IPS-18c (cell line): ENCODE measurements around the gene ARFGEF2.
"Not testable (repeated sequence)": the region's sequence is repeated elsewhere in the genome, so short reads cannot be mapped to it uniquely, and the experiment has no call there.

Source experiments
- H3K4me3 ChIP-seq: 2 replicates; pipeline ENCODE4 v1.7.0; 2013; ENCODE audit warnings: low read depth, mild to moderate bottlenecking, low read length, moderate library complexity; ENCODE audit not compliant: insufficient read depth
- H3K9me3 ChIP-seq: one replicate; pipeline ENCODE4 v1.6.1; 2013; ENCODE audit warnings: mild to moderate bottlenecking, low read length, moderate library complexity; ENCODE audit not compliant: control insufficient read depth, insufficient read depth

The ARFGEF2 gene

GRCh38 chr20:48962421-48962820 is 40.9 kb downstream of the ARFGEF2 start:
- Histone ChIP-seq H3K9me3 (no peaks in the 10 kb centered on the region), H3K4me3 (no peak overlapping the region)

- H3K9me3 ChIP-seq, result no peaks in the 10 kb centered on the region
- H3K4me3 ChIP-seq, result no peak overlapping the region
Measured at GRCh38 chr20:48962976-48963771, 41.7 kb downstream of the ARFGEF2 start.

GRCh38 chr20:48965189-48965910 is 43.8 kb downstream of the ARFGEF2 start:
- Histone ChIP-seq H3K9me3 (no peaks in the 10 kb centered on the region), H3K4me3 (no peak overlapping the region)

DNA sequence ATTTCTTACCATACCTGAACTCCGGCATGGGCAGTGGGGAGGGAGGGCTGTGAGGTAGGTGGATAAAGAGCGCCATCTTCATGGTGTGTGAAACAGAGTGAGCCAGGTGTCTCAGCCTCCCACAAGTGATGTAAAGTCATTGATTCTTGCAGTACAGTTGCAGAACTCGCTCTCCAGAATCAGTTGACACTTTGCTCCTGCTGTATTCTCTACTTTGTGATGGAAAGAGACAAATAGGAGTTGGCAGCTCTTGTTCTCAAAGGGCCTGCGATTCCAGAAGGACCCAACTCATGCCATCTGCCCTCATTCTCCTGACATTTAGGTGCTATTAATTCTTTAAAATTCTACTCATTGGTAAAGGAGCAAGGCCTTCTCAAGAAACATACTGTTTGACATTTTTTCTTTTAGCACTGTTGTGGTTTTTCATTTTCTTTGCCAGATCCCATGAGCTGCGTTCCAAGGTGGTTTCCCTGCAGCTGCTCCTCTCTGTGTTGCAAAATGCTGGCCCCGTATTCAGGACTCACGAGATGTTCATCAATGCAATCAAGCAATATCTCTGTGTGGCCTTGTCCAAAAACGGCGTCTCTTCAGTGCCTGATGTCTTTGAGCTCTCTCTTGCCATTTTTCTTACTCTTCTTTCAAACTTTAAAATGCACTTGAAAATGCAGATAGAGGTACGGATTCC is 49.3 kb downstream of the ARFGEF2 start:
- Histone ChIP-seq H3K9me3 (no peaks in the 10 kb centered on the region), H3K4me3 (no peak overlapping the region)

DNA sequence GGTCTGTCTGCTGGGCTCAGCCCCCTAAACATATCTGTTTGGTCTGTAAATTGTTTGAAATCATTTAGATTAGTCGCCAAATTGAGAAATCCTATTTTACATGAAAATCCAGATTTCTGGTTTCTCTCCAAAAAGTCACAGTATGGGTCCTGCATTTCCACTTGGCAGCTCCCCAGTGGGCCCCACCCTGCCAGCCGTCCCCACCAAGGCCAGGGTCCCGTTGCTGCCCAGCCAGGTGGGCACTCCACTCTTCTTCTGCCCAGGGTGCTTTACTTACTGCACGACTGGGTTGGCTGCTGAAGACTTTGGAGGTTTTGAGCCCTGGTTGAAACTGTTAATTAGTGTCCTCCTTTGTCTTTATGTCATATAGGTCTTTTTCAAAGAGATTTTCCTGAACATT is 50.4 kb downstream of the ARFGEF2 start:
- no peak overlapping the region for H3K4me3 ChIP-seq
- H3K9me3 ChIP-seq, result no peaks in the 10 kb centered on the region

DNA sequence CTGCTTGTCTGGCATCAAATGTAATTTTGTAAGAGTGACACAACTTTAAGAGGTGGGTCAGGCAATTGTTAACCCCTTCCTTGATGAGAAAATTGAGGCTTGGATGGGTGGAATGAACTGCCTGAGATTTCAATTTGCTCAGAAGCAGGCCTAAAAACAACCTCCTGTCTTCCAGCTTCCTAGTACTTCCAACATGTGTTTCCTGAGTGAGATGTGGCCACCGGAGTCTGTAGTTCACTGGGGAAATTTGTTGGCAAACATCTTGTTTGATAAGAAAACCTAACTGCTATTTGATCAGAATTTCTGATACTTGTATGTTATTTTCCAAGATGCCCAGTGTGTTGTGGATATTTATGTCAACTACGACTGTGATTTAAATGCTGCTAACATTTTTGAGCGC is 51.3 kb downstream of the ARFGEF2 start:
- Histone ChIP-seq H3K9me3 (no peaks in the 10 kb centered on the region), H3K4me3 (no peak overlapping the region)

- no peaks in the 10 kb centered on the region for H3K9me3 ChIP-seq
- no peak overlapping the region for H3K4me3 ChIP-seq
Measured at GRCh38 chr20:48975955-48976354, 54.4 kb downstream of the ARFGEF2 start.

- not testable (repeated sequence) for H3K4me3 ChIP-seq, H3K9me3 ChIP-seq
Measured at GRCh38 chr20:48979980-48980379, 58.5 kb downstream of the ARFGEF2 start.

- no peak overlapping the region for H3K4me3 ChIP-seq
- H3K9me3 ChIP-seq, result peaks cover 7% of the 10 kb centered on the region
Measured at GRCh38 chr20:48983423-48984400, 62.2 kb downstream of the ARFGEF2 start.

- H3K9me3 ChIP-seq, result peaks cover 7% of the 10 kb centered on the region
- no peak overlapping the region for H3K4me3 ChIP-seq
Measured at GRCh38 chr20:48984575-48985219, 63.2 kb downstream of the ARFGEF2 start.

GRCh38 chr20:48986899-48987298 is 65.4 kb downstream of the ARFGEF2 start:
- H3K9me3 ChIP-seq, result peaks cover 7% of the 10 kb centered on the region
- no peak overlapping the region for H3K4me3 ChIP-seq

DNA sequence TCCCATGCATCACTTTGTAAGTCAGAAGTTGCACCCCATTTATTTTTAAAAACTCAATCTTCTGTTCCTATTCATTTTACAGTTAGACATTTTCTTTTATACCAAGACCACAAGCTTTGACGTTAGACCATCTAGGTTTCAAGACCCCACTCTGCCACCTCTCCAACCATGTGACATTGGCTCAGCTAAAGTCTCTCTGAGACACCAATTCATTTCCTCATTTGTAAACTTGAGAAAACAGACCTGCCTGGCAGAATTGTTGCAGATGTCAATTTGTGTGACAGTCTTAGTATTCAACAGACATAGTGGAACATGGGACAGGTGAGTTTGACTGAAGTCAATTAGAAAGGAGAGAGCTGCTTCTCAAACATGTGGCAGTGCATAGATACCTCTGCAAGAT is 69.0 kb downstream of the ARFGEF2 start:
- Histone ChIP-seq H3K9me3 (no peaks in the 10 kb centered on the region), H3K4me3 (no peak overlapping the region)

DNA sequence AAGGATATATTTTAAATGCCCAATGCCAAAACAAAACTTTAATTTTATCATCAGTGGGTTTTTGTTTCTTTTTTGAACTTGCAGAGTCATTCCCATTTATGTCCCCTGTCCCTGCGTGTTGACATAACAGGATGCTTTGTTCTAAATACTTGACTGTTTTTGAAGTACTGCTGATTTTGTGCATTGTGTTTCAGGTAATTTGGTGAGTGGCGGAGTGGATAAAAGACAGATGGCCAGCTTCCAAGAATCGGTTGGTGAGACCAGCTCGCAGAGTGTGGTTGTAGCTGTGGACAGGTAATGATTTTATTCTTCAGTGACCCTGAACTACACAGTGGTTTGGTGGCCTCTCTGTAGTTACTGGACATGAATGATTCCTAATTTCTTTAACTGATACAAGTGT is 74.1 kb downstream of the ARFGEF2 start:
- Histone ChIP-seq H3K9me3 (no peaks in the 10 kb centered on the region), H3K4me3 (no peak overlapping the region)

DNA sequence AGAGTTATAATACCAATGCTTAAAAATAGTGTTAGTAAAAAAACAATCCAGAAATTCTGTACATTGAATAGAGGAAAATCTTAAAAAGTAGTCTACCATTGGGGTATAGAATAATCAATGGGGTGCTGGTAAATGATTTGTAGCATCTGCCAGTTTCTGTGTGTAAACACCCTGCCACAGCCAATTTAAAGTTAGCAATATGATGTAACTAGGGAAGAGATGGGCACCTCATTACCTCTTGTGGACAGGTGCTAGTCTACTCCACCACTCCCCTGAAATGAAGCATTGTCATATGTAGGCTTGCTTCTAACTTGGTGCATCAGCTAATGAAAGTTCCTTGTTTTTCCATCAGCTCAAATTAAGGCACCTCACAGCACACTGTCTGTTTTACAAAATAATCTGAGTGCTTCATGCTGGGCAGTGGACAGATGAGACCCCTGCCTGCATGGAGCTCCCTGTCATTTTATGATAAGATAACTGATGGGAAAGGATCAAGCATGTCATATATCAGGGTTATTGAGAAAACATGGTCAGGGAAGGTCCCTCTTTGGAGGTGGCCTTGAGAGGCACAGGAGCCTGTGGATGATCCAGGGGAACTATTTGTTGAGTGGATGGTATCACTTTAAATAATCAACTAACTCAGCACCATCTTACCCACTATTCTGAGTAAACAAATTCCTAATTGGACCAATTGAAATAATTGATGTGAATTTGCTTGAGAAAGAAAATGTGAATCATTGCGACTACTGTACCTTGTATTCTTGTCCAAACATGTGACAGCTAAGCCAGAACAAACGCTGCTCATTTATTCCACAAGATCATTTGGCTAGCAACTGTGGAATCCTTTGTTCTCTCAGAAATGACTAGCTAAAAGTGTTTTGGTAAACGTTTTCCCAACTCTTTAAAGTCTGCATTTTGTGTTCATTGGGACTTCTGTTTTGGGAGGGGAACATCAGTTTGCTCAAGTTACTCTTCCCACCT is 78.7 kb downstream of the ARFGEF2 start:
- H3K9me3 ChIP-seq, result no peaks in the 10 kb centered on the region

GRCh38 chr20:49001741-49002140 is 80.2 kb downstream of the ARFGEF2 start:
- no peak overlapping the region for H3K4me3 ChIP-seq

More for the DNA sequence above, 78.7 kb downstream of the ARFGEF2 start:
- no peak overlapping the region for H3K4me3 ChIP-seq

More at GRCh38 chr20:49001741-49002140, 80.2 kb downstream of the ARFGEF2 start:
- H3K9me3 ChIP-seq, result no peaks in the 10 kb centered on the region
